GM19372 (cell line): ENCODE results near the gene PIGS.
"Not testable (repeated sequence)": the region's sequence is repeated elsewhere in the genome, so short reads cannot be mapped to it uniquely, and the experiment has no call there.

Experiments used
- ATAC-seq: cut with Tn5 transposase; IDR thresholded peaks from one replicate; pipeline ENCODE4 v1.9.1; 2021; ENCODE audit warnings: mild to moderate bottlenecking, low read depth, moderate library complexity; ENCODE audit not compliant: unreplicated experiment

The PIGS gene

GRCh38 chr17:28532050-28532960 is 39.0 kb downstream of the PIGS start:
- no peak for ATAC-seq

DNA sequence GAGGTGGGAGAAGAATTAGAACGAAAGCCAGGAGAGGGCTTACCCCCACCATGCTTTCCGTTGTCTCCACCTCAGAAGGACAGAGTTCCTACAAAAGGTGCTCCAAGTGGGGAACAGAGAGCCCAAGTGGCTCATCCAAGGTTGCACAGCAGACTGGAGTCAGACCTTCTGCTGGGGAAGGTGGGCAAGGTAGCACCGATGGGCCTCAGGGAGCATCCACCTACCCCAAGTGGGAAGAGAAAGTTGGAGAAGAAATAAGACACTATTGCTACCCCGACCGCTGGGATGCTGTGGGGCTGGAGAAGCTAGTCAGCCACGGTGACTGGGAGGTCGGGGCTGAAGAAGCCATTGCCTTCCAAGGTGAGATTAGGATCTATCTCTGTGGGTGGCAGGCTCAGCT is 40.4 kb downstream of the PIGS start:
- no peak for ATAC-seq

DNA sequence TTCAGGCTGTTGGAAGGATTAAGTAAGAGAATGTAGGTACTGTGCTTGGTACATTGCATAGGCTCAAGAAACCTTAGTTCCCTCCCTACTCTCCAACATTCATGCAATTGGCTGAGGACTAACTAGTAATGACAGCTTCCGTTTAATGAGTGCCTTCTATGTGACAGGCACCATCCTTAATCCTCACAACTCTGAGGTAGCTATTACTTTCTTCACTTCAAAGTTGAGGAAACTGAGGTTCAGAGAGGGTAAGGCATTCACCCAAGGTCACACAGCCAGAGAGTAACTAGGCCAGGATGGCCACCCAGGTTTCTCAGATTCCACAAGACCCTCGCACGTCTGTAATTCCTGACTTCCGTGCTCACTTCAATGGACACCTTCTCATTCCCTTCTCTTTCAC is 41.1 kb downstream of the PIGS start:
- no peak for ATAC-seq

DNA sequence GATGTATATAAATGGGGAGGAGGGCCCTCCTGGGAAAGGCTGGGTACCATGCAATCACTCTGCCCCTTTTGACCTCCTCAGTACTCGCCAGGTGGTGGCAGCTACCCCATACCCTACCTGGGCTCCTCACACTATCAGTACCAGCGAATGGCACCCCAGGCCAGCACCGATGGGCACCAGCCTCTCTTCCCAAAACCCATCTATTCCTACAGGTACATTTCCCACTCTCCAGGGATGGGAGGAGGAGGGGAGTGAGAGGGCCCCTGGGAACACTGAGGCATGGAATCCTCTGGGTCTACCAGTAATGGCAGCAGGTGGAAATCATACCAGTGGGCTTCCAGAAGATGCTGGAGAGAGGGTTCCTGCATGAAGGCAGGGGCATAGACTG is 42.3 kb downstream of the PIGS start:
- ATAC-seq: no peak

DNA sequence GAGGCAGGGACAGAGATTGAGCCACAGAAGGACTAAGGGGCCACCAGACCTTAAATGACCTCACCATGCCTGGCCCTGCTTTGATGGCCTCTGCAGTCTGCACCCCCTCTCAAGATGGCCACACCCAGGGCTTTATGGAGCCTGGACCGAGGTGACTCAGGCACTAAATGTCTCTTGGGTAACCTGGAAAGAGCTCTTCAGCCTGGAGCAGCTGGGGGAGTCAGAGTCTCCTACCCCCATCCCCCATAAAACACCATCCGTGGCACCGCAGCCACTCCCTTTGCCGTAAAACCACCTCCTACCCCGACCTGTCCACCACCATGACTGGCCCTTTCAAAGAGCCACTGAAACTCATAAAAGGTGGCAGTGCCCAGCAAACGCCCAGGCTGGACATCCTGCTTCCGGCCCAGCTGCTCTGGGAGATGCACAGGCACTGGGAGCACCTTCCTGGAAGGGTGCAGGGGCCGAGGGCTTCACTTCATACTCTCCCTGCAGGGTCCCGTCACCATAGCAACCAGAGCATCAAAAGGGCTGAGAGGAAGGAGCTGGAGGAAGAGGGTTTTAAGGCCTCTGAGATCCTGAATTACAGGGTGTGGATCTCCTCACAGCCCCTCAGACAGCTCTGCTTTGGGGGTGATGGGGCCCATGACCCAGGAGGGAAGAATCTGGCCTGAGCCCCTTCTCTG is 42.9 kb downstream of the PIGS start:
- ATAC-seq: no peak

DNA sequence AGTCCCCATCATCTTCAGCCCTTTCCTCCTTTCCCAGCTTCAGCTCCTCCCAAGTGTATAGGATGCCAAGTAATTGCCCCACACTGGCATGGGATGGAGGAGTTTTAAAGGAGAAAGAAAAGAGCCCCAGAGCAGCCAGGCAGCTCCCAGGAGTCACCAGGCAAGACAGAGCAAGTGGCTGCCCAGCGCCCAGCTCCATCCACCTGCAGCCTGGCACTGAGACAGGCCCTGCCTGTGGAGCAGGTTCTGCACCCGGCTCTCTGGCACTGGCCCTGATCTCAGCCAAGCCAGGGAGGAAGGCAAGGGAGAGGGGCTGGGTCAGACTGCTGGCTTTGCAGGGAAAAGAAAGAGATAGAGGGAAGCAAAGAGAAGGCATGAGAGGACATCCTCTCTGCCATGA is 43.5 kb downstream of the PIGS start:
- ATAC-seq: no peak

DNA sequence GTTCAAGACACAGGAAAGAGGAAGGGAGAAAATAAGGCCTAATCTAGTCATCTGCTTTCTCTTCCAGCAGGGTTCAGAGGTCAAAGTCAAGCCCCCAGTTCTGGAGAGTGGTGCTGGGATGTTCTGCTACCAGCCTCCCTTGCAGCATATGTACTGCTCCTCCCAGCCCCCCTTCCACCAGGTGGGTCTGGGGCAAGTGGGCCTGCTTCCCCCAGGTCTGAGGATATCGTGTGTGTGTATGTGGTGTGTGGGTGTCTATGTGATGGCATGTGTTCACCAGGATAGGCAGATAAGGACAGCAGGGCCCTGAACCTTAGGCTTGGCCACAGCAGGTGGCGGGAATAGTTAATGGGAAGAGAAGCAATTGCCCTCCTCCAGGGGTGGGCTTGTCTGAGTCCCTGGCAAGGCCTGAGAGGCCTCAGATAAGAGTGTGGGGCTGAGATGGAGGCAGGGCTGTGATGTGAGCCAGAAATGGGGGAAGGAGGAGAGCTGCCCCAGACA is 44.1 kb downstream of the PIGS start:
- no peak for ATAC-seq

DNA sequence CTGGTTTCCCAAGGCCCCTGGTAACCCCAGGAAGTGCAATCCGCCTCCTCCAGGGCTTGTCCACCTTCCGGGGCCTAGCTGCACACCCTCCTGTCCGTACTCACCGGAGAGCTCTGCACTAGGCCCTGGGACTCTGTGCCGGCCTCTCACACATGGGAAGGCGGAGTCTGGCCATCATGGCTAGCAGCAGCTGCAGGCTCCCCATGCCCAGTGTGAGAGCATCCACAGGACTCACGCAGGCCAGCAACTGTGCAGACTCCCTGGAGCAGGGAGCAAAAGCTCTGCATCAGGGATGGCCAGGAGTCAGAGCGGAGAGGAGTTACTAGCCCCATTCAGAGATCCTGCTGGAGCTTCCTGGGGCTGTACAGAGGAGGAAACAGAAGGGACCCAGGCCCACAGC is 44.9 kb downstream of the PIGS start:
- ATAC-seq: no peak

DNA sequence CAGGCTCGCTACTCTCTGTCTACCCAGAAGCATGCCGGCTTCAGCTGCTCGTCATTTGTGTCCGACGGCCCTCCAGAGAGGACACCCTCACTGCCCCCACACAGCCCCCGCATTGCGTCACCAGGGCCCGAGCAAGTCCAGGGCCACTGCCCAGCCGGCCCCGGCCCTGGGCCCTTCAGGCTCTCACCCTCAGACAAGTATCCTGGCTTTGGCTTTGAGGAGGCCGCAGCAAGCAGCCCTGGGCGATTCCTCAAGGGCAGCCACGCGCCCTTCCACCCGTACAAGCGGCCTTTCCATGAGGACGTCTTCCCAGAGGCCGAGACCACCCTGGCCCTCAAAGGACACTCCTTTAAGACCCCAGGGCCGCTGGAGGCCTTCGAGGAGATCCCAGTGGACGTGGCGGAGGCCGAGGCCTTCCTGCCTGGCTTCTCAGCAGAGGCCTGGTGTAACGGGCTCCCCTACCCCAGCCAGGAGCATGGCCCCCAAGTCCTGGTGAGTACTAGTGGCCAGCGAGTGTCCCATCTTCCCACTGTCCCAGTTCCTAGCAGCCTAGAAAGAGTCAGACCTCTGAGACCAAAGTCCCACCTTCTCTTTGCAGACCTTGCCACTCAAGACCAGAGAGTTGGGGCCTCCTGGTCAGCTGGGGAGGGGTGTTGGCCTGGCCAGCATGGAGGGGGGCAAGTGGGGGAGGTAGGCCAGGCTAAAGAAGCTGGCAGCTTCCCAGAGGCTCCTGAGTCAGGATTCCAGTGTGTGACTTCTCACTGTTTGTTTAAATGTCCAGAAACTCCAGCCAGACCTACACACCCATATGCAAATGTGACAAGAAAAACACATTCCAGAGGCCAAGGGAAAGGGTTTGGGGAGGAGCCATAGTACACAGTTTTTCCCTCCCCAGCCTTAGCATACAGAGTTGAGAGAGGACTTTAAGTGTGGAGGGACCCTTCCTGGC is 46.6 kb downstream of the PIGS start:
- ATAC-seq: no peak

GRCh38 chr17:28523876-28524275 is 47.4 kb downstream of the PIGS start:
- ATAC-seq: no peak

GRCh38 chr17:28523186-28523585 is 48.1 kb downstream of the PIGS start:
- ATAC-seq: no peak

DNA sequence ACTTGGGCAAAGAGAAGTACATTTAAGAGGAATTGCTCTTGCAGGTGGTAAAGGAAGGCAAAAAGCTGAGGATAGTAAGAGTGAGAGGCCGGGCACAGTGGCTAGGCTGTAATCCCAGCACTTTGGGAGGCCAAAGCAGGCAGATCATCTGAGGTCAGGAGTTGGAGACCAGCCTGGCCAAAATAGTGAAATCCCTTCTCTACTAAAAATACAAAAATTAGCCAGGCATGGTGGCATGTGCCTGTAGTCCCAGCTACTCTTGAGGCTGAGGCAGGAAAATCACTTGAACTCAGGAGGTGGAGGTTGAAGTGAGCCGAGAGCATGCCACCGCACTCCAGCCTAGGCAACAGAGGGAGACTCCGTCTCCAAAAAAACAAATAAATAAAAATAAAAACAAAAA is 49.0 kb downstream of the PIGS start:
- ATAC-seq: not testable (repeated sequence)

GRCh38 chr17:28521311-28522085 is 49.8 kb downstream of the PIGS start:
- no peak for ATAC-seq

GRCh38 chr17:28520687-28521086 is 50.6 kb downstream of the PIGS start:
- ATAC-seq: no peak

GRCh38 chr17:28519236-28519635 is 52.1 kb downstream of the PIGS start:
- no peak for ATAC-seq

DNA sequence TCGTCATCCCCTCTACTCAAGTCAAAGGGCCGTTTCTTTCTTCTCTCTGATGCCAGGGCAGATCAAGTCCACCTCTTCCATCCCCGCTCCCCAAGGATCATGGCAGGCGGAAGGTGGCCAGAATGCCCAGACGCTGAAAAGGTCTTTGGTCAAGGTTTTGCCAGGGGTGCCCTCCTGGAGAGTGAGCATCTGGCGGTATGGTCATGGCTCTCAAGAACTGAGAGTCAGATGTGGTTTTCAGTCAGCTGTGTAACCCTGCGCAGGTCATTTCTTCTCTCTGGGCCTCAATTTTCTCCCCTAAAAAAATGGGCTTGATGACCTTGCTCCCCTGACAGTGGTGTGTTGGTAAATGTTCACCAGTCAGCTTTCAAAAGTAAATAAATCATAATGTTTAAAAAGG is 52.7 kb downstream of the PIGS start:
- ATAC-seq: no peak

GRCh38 chr17:28518132-28518531 is 53.2 kb downstream of the PIGS start:
- ATAC-seq: no peak

DNA sequence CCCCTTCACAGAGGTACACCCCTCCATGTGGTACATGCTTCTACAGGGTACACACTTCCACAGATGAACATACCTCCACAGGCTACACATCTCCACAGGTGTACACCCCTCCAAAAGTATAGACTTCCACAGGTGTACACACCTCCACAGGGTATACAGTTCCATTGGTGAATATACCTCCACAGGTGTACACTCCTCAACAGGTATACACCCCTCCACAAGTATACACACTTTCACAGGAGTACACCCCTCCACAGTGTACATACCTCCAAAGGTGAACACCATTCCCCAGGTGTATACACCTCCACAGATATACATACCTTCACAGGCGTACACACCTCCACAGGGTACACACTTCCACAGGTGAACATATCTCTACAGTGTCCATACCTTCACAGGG is 55.8 kb downstream of the PIGS start:
- ATAC-seq: no peak

DNA sequence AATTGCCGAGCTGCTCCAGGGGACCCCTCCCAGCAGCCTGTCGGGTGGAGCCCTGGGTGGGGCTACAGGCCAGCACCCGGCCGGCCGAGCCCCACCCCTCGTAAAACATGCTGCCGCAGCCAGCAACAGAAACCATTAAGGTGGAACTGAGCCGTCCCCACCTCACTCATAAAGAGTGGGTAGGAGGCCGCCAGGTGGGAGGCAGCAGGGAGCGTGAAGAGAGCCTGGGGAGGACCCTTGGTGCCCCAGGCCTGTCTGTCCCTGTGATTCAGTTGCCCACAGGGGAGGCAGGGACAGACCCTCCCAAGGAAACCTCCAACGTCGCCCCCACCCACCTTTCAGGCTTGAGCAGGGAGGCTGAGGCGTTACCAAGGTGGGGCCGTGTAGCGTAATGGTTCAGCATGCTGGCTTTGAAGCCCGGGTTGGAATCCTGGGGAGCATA is 56.7 kb downstream of the PIGS start:
- no peak for ATAC-seq

DNA sequence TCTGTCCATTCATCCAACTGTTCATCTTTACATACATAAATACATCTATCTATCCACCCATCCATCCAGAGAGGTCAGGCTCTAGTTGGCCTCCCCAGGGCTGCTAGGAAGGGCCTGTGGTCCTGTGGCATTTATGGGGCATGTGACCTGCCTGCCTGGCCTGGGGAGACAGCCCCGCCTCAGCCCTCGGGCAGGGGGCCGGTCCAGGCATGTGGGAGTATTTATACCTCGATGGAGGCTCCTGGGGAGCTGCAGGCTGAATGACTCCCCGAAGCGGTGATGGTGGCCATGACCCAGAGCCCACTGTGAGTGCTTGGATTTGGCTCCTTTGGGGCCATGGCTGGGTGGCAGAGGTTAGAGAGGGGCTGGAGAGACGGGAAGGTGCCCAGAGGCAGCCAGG is 57.8 kb downstream of the PIGS start:
- ATAC-seq: no peak
